HG03060 (cell line): ENCODE results near the gene PARD3.
"Not testable (repeated sequence)": the region's sequence is repeated elsewhere in the genome, so short reads cannot be mapped to it uniquely, and the experiment has no call there.

Source experiments
- ATAC-seq: cut with Tn5 transposase; IDR thresholded peaks from one replicate; pipeline ENCODE4 v1.9.1; 2021; ENCODE audit warnings: low read depth, moderate number of reproducible peaks; ENCODE audit not compliant: unreplicated experiment

The PARD3 gene

DNA sequence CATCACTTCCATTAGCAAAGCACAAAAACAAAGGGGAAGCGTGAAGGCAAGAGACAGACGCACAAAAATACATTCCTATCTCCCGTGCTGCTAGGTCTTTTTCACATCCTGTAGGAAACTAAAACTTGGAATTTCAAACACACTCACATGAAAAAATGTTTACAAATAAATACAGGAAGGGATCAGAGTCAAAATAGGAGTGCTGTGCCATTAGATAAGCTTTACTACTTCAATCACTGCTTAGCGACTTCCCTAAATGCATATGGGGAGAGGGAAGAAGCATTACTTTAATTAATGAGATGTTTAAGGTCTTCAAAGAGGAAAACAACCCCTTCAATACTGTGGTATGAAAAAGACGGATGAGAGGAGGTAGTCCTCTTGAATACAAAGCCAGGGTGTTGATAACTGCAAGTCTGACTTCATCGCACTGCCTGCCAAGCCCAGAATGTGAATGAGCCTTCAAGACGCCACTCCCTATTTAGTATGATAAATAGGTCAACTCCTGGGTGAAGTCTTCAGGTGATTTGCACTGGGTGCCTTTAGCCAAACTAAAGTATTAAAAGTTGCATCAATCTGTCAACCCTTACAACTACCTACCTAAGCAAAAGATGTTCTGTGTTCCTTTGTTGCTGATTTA is 13.9 kb downstream of the PARD3 start:
- ATAC-seq, result no peak

DNA sequence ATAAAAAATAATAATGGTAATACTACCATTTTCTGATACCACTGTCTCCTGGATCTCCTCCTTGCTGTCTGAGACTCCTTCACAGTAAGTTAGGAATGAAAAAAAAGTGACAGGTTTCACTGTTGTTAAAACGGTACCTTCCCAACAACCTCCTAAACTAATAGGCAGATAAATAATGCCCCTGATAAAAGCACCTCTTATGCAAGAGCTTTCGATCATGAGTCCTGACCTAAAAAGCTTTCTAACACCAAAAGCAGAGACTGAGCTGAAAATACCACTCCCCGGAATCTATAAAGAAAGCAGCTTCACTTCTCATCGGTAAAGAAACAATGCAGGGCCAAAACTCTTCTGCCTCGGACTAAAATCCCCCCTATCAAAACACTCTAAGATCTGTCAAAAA is 14.5 kb downstream of the PARD3 start:
- no peak for ATAC-seq

DNA sequence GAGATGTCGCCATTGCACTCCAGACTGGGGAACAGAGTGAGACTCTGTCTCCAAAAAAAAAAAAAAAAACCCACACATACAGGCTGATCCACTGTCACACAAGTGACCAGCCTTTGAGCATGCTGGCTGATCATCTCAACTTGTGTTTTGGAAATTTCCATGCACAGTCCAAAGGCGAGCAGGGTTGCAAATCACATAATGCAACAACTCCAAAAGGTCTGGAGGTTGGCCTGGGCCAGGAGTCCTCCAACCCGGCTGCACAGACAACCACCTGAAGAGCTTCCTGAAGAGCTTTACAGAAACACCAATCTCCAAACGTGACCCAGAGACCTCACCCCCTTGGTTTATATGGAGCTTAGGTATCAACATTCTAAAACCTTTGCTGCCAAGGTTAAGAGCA is 16.4 kb downstream of the PARD3 start:
- no peak for ATAC-seq

DNA sequence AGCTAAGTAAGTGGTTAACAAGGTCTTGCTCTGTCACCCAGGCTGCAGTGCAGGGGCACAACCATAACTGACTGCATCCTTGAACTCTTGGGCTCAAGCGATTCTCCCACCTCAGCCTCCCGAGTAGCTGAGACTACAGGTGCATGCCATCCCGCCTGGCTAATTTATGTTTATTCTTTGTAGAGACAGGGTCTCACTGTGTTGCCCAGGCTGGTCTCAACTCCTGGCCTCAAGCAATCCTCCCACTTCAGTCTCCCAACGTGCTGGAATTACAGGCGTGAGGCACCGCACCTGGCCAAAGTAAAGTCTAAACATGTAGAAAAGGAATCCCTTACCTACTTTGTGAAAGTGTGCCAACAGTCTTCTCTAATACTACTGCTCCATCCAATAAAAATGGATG is 17.9 kb downstream of the PARD3 start:
- no peak for ATAC-seq

DNA sequence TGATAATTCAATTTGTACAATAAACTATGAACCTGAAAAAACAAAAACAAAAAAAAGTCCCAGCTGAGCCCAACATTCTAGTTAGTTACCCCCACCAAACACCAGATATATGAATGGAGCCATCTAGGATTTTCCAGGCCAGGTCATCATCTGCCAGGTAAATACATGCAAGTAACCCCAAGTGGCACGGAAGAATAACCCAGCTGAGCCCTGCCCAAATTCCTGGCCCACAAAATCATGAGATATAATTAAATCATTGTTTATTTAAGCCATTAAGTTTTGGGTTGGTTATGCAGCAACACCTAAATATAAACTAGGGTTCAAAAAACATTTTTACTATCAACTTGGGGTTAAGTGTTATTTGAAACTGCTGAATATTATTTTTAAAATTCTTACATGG is 19.0 kb downstream of the PARD3 start:
- no peak for ATAC-seq

DNA sequence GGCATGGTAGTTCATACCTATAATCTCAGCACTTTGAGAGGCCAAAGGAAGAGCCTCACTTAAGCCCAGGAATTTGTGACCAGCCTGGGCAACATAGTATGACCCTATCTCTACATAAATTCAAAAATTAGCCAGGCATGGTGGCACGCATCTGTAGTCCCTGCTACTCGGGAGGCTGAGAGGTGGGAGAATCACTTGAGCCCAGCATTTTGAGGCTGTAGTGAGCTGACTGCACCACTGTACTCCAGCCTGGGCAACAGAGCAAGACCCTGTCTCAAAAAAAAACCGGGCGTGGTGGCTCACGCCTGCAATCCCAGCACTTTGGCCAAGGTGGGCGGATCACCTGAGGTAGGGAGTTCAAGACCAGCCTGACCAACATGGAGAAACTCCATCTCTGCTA is 19.8 kb downstream of the PARD3 start:
- ATAC-seq, result no peak

DNA sequence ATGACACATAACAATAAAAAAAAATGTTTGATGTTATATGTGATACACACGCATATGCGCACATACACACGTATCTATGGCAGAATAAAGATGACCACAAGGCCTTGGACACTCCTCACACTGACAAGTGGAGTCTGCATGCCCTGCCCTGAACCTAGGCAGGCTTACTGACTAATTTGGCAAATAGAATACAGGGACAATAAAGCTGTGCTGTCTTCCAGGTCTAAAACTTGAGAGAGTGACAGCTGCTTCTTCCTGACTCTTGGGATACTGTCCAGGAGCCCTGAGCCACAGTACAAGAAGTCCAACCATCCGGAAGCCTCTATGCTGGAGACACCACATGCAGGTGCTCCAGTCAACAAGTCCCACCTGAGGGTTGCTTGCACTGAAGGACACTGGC is 20.3 kb downstream of the PARD3 start:
- ATAC-seq, result no peak

DNA sequence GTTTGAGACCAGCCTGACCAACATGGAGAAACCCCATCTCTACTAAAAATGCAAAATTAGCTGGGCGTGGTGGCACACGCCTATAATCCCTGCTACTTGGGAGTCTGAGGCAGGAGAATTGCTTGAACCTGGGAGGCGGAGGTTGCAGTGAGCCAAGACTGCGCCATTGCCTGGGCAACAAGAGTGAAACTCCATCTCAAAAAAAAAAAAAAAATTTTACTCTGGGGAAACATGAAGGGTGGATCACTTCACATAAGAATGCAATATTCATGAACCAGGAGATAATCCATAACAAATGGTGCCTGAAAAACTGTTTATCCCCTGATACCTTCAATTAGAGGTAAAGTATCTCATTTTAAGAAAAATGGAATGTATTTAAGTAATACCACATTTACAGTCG is 21.5 kb downstream of the PARD3 start:
- ATAC-seq, result not testable (repeated sequence)

DNA sequence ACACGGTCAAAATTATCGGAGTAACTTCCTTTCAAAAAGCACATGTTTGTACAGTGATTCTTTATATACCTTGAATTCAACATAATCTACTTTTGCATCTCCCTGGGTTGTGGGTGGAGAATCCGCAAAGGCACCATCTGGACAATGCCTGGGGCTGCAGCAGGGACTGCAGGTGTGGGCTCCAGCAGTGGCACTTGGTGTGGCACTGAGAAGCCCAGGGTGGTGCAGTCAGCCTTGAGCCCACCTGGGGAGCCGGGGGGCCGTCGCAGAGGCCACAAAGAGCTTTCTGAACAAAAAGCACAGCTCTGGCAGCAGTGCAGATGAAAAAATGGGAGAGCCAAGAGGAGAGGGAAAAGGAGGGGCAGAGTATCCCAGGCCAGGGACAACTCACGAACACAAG is 22.2 kb downstream of the PARD3 start:
- no peak for ATAC-seq

DNA sequence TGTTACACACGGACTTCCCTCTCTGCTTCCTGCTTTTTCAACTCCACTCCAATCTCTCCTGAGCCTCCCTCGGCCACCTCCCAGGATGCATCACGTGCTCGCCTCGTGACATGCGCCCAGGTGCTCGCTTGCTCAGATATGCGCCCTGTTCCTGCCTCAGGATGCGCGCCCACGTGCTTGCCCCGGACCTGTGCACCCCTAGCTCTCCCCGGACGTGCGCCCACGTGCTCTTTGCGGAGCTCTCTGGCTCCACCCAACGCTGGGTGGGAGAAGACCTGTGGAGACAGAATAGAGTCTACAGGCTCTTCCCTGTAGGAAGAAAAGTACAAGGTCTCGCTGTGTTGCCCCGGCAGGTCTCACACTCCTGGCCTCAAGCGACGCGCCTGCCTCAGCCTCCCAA is 23.1 kb downstream of the PARD3 start:
- ATAC-seq, result no peak

DNA sequence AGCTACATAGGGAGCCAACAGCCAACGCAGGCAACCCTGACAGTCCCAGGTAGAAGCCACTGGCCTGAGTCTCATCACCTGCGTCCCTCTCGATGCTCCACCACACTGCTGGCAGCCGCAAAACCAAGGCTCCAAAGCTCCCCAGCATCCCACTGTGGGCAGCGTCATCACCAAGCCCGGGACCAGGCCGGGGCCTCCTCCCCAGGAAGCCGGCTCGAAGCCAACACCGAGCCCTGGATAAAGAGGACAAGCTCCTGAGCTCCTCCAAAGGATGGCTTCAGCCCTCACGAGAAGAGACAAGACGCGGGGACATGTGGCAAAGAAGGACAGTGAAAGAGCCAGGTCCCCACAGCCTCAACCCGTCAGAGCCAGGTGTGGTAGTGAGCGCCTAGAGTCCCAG is 23.9 kb downstream of the PARD3 start:
- ATAC-seq, result no peak

DNA sequence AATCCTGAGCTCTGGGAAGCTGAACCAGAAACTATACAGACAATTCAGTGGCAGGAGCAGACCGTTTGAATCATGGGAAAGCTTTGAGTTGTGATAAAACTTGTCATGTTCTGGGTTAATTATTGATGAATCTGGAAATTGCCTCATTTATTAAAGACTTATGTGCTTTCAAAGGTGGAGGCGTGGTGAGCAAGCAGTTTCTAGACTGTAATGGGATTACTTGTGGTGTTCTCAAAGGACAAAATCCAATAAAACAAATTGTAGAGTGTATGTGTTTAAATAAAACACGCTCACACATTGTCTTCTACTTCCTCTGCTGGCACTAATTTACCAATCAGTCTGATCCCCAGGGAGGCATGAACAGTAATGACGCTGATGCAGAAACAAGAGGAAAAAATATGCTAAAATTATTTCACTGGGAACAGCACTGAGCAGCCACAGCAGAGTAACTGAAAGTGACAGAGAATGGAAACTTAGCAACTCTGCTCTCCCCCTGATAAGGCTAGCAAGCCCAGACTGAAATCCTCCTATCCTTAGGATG is 25.1 kb downstream of the PARD3 start:
- ATAC-seq, result no peak

DNA sequence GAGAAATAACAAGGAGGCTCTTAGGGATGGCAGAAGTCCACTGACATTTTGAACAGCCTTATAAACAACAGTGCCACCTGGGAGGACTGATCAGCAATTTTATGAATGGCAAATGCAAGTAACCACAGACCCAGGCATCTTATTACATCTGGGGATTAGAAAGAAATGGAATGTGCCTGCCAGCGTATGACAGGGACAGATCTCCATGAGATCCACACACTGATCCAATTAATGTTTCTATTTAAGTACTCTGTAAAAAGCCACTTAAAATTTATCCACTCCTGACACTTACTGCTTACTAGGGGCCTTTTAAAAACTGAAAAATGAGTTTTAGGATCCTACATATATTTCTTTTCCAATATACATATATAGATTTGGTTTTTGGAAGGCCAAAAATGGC is 28.6 kb downstream of the PARD3 start:
- no peak for ATAC-seq

DNA sequence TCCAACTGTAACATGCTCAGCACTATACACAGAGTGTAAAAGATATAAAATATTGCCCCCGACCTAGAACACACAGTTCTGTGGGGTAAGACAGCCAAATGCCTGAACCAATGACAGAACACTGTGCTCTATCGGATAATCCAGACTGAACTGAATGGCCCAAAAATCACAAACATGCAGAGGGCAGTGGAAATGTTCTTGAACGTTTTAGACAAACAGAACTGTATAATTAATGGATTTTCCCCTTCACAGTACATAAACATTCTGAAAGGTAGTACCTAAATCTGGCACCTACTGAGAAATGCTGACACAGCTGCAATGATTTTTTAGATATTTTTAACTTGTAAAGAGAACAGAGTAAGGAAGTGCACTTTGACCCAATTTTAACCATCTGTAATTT is 33.4 kb downstream of the PARD3 start:
- no peak for ATAC-seq

DNA sequence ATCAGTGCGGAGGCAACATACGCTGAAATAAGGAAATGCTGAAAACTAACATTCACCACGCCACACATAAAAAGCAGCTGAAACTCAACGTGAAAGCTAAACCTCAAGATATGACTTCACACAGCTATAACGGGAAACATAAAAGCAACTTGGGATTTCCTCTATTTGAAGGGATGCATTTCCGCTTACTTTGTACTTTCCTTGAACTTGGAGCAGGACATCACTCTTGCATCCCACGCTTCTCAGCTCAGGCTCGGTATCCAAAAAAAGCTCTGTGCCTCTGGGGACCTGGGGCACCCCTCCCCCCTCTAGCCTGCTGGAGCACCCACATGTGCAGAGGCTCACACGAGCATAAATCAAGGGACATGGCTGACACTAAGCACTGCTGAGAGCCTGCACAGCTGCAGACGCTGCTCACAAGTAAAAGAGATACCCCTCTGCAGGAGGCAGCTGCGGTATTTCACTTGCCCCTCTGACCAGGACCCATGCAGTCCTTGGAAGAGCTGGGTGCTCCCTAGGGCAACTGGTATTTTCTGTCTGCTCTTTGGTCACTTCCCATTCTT is 34.2 kb downstream of the PARD3 start:
- ATAC-seq, result peak; percentile 62

DNA sequence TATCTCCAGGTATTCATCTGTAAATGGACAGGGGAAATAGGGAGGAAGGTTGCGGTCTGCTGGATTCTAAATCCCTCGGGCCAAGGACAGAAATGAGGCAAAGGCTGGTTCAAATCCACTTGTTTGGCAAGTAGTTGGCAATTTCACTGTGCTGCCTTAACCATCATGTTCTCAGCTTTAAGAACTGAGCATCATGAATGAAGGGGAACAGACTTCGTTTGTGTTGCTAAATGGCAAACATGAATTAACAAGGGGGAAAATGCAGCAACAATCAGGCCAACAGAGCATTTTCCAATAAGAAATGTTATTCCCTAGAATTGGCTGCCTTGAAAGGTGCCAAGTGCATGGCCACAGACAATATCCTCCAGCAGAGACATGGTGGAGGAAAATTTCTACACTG is 36.9 kb downstream of the PARD3 start:
- ATAC-seq, result no peak

DNA sequence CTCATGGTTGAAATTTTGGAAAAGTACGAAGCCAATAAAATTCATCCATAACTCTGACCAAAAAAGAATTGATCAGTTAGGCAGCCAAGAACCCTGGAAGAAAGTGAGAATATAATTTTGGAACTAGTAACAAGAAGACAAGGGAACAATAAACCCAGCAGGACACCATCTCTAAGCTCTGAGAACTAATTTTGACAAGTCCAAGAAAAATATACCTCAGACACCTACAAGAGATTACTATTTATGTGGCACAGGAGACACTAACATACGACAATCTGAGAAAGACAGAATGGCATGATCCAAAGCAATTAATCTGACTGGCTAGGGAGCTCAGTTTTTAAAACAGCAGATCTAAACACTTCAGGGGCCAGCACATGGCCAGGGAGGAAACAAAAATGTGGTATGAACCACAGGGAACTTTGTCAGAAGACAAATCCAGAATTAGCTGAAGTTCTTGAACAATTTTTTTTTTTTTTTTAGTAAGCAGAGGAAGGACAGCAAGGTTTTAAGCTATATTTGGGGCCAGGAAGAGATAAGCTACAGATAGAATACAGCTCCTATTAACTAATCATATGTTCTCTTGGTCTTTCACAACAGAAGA is 38.9 kb downstream of the PARD3 start:
- no peak for ATAC-seq

DNA sequence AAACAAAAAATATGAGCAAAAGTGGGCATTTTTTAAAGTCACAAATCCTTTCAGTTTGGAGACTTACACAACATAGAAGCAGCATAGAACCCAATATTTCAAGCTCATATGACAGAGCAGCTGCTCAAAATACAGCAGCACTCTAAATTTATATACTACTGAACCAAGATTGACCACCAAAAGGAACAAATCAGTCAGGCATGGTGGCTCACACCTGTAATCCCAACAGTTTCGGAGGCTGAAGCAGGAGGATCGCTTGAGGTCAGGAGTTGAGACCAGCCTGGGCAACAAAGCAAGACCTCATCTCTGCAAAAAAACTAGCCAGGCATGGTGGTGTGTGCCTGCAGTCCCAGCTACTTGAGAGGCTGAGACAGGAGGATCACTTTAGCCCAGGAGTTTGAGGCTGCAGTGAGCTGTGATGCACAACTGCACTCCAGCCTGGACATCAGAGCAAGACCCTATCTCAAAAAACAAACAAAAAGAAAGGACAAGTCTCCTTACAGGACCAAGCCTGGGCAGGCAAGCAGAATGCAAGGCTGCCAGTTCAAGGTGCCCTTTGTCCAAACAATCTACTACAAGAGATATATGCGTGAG is 40.0 kb downstream of the PARD3 start:
- no peak for ATAC-seq

DNA sequence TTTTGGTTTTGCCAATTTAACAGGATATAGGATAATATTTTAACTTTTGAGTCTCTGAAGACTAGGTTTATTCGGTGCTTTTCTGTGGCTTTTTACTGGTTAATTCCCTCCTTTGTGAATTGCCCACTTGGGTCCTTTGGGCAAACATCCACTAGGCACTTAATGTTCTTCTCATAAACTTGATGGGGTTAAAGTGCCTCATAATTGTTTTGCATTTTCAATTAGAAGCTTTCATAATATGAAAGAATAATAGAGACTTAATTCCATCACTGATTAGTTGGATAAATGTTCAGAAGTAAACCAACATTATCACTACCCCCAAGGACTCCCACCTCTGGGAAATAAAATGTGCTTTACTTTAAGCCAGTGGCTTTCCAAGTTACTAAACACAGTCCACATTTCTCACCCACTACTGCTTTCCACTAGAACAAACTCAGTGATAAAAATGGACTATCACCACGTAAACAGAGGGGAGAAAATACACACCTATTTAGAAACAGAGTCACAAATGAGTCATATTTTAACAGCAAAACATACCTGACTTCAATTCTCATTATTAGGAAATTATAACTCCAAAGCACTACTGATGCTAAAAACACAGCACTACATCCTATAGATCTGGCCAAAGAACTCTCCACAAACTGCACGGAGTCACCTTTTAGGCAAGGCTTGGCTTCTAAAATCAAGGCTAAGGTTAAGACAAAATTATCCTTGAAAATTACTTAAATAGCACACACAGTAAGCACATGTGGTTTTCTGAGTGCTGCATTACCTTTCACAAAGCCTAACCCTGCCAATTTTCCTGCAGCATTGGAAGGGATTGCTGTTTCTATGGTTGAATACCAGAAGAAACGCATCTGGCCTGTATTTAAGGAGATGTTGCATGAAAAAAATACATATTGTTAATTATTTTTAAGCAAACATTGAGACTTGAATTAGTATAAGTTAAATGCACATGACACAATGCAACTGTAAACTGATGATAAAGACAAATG is 41.2 kb downstream of the PARD3 start:
- ATAC-seq, result no peak

DNA sequence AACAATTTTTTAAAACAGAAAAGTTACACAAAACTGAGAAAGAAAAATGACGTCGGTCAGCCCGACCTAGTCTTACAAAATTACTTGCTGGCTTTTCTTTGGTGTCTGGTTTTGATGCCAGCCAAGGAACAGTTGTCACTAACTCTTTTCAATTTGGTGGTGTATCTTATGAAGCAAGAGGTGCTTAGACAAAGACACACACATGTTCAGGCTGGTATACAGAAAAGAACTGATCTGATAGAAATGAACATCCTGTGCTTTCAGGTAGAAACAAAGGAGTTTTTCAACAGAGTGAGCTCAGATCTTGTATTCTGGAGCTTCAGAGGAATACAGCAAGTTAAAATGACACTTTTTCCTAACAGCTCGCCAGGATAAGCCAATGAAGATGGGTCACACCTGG is 43.6 kb downstream of the PARD3 start:
- ATAC-seq, result no peak

DNA sequence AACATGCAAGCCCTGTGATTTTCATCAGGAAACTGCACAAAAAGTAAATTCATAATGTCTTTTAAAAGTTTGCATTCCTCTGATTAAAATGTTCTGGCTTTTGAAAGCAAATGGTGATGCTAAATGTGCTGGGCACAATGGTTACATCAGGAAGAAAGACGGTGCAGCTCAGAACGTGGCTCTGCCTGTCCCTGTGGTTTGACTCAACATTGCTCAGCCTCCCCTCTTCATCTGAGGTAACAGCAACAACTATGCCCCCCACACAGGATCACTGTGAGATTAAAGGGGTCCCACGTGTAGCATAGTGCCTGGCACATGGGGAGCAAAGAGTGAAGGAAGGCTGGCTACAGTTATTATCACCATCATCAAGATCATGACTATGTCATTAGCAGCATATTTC is 44.0 kb downstream of the PARD3 start:
- no peak for ATAC-seq
